Keratinocyte (primary cell): ENCODE data around the gene DRAP1. TPM values are rescaled to one million over a fixed set of nuclear protein-coding genes. Genes with fewer than 3 reads are reported as not detected.

ENCODE experiments used
- DNase-seq: peaks from one replicate; pipeline ENCODE4 v3.0.0-alpha.2; 2011; ENCODE audit warnings: low read depth, missing footprints, low spot score
- FAIRE-seq: peaks from 2 replicates; lab custom pipeline; 2011; peaks lifted over from hg19 to GRCh38; lab: Jason Lieb, UNC
- H2AFZ ChIP-seq: 2 replicates; pipeline ENCODE4 v1.6.0; 2012; ENCODE audit warnings: low read length, control low read depth, inconsistent platforms; ENCODE audit not compliant: control insufficient read depth
- H3K27ac ChIP-seq: 2 replicates; pipeline ENCODE4 v1.5.1; 2011; ENCODE audit warnings: low read length; ENCODE audit not compliant: control insufficient read depth, insufficient read depth
- H3K27me3 ChIP-seq: 3 replicates; pipeline ENCODE4 v1.6.0; 2011; ENCODE audit warnings: low read length; ENCODE audit not compliant: control insufficient read depth, insufficient read depth; ENCODE audit errors: extremely low read depth
- H3K36me3 ChIP-seq, 2 experiments: 2 replicates in 1 of 2; 3 replicates in 1 of 2; pipeline ENCODE4 v1.5.1; 2011; ENCODE audit warnings: low read length in 2 of 2, mild to moderate bottlenecking in 1 of 2; ENCODE audit not compliant: control insufficient read depth in 2 of 2, insufficient read depth in 2 of 2; ENCODE audit errors: extremely low read depth in 1 of 2
- H3K4me1 ChIP-seq: 3 replicates; pipeline ENCODE4 v1.5.1; 2011; ENCODE audit warnings: low read length; ENCODE audit not compliant: control insufficient read depth, insufficient read depth; ENCODE audit errors: extremely low read depth
- H3K4me2 ChIP-seq: 3 replicates; pipeline ENCODE4 v1.6.0; 2011; ENCODE audit warnings: low read depth, low read length; ENCODE audit not compliant: control insufficient read depth, insufficient read depth; ENCODE audit errors: extremely low read depth
- H3K4me3 ChIP-seq, 3 experiments: fragments of 200-600 bp in 1 of 3; sonication (generic) in 1 of 3; 2 replicates in 2 of 3; 3 replicates in 1 of 3; pipeline ENCODE4 v1.5.1; 2011 to 2016; ENCODE audit warnings: low read length in 3 of 3, mild to moderate bottlenecking in 3 of 3, control low read depth in 2 of 3, inconsistent platforms in 1 of 3, low read depth in 1 of 3, mixed read lengths in 1 of 3, mixed run types in 1 of 3, moderate library complexity in 1 of 3; ENCODE audit not compliant: control insufficient read depth in 2 of 3, insufficient read depth in 2 of 3; ENCODE audit errors: extremely low read depth in 1 of 3
- H3K79me2 ChIP-seq: 2 replicates; pipeline ENCODE4 v1.6.0; 2012; ENCODE audit warnings: low read length; ENCODE audit not compliant: control insufficient read depth, insufficient read depth
- H3K9ac ChIP-seq: 3 replicates; pipeline ENCODE4 v1.6.0; 2011; ENCODE audit warnings: low read length; ENCODE audit not compliant: control insufficient read depth, insufficient read depth; ENCODE audit errors: extremely low read depth
- H3K9me1 ChIP-seq: 3 replicates; pipeline ENCODE4 v1.6.0; 2011; ENCODE audit warnings: low read length; ENCODE audit not compliant: control insufficient read depth, insufficient read depth; ENCODE audit errors: extremely low read depth
- H3K9me3 ChIP-seq: 2 replicates; pipeline ENCODE4 v1.5.1; 2012; ENCODE audit warnings: low read depth, low read length; ENCODE audit not compliant: control insufficient read depth
- H4K20me1 ChIP-seq: 3 replicates; pipeline ENCODE4 v1.6.0; 2011; ENCODE audit warnings: low read length; ENCODE audit not compliant: control insufficient read depth, insufficient read depth; ENCODE audit errors: extremely low read depth
- EZH2 ChIP-seq: IDR thresholded peaks from one replicate; pipeline ENCODE4 v1.6.1; 2012; ENCODE audit warnings: inconsistent platforms, mild to moderate bottlenecking, low read length, moderate library complexity
- dilution Hi-C: fragments of 300-500 bp; cut with MboI; formaldehyde crosslinking; loops from one replicate; pipeline ENCODE4 v1.7.0; 2020; ENCODE audit warnings: low sequenced_read_pairs; ENCODE audit not compliant: extremely low pct_ligation_motif_present
- polyA plus RNA-seq, 5 experiments: library from polyadenylated mRNA; depleted of rRNA in 3 of 5; stranded (reverse) in 3 of 5; stranded (forward) in 1 of 5; unstranded in 1 of 5; fragments of >200 nt; gene quantifications; 1 replicate in 1 of 5; 2 replicates in 3 of 5; 3 replicates in 1 of 5; pipeline versions ENCODE4 v1.2.1 to v1.2.3, GENCODE V29; 2011 to 2012; ENCODE audit warnings: missing spikeins in 2 of 5, low read depth in 1 of 5, low replicate concordance in 1 of 5
- TF ChIP-seq, protein P1 (sequence below), 3 experiments: IDR thresholded peaks in 1 of 3; conservative IDR thresholded peaks in 1 of 3; optimal IDR thresholded peaks in 1 of 3; 2 replicates in 2 of 3; 3 replicates in 1 of 3; pipeline versions ENCODE3 to v1.5.1; 2011; ENCODE audit warnings: low read length in 3 of 3, mild to moderate bottlenecking in 3 of 3, moderate library complexity in 2 of 3, control low read depth in 1 of 3, inconsistent platforms in 1 of 3; ENCODE audit not compliant: insufficient read depth in 2 of 3; ENCODE audit errors: extremely low read depth in 1 of 3

Gene DRAP1
- polyA plus RNA-seq, 1 donor (not counting 4 experiments of a cell fraction or from before 2014, with no cell fraction given): 135 TPM

DNA sequence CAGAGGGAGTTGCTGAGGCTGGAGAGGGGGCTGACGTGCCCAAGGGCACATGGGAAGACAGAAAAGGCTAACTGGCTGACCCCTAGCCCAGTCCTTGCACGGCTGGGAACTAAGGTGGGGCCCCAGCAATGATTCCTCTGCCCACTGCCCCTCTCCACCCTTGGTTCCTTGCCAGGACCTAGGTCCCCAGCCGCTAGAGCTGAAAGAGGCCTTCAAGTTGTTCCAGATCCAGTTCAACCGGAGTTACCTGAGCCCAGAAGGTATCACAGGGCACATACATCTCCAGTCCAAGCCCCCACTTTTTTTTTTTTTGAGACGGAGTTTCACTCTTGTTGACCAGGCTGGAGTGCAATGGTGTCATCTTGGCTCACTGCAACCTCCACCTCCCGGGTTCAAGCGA is 39.2 kb upstream of the DRAP1 start:
- no peaks in the 10 kb centered on the region for H3K9me3 ChIP-seq
- FAIRE-seq (no peak), DNase-seq (no peak)
- H3K9me1 ChIP-seq: no peaks in the 10 kb centered on the region
- H2AFZ ChIP-seq: no peak overlapping the region
- peaks cover 17 to 29% of the 10 kb centered on the region in 2 experiments for H3K36me3 ChIP-seq
- no peaks in the 10 kb centered on the region for H4K20me1 ChIP-seq
- no peaks in the 10 kb centered on the region for H3K4me1 ChIP-seq
- H3K4me3 ChIP-seq: no peak overlapping the region
- dilution Hi-C loops: no loop called here
- H3K27ac ChIP-seq: no peak overlapping the region
- no peaks in the 10 kb centered on the region for H3K79me2 ChIP-seq
- no peaks in the 10 kb centered on the region for H3K27me3 ChIP-seq
- H3K9ac ChIP-seq: no peak overlapping the region
- no peak overlapping the region for H3K4me2 ChIP-seq
- no peak for TF ChIP-seq EZH2
- TF ChIP-seq, protein P1, sequence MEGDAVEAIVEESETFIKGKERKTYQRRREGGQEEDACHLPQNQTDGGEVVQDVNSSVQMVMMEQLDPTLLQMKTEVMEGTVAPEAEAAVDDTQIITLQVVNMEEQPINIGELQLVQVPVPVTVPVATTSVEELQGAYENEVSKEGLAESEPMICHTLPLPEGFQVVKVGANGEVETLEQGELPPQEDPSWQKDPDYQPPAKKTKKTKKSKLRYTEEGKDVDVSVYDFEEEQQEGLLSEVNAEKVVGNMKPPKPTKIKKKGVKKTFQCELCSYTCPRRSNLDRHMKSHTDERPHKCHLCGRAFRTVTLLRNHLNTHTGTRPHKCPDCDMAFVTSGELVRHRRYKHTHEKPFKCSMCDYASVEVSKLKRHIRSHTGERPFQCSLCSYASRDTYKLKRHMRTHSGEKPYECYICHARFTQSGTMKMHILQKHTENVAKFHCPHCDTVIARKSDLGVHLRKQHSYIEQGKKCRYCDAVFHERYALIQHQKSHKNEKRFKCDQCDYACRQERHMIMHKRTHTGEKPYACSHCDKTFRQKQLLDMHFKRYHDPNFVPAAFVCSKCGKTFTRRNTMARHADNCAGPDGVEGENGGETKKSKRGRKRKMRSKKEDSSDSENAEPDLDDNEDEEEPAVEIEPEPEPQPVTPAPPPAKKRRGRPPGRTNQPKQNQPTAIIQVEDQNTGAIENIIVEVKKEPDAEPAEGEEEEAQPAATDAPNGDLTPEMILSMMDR (optimal IDR thresholded peaks at IDR 0.05 in 1 of 3, IDR thresholded peaks at IDR 0.05 in 1 of 3, conservative IDR thresholded peaks at IDR 0.05 in 1 of 3; ENCODE audit: extremely low read depth in 1 of 3, insufficient read depth in 2 of 3, low read length in 3 of 3): no peak

DNA sequence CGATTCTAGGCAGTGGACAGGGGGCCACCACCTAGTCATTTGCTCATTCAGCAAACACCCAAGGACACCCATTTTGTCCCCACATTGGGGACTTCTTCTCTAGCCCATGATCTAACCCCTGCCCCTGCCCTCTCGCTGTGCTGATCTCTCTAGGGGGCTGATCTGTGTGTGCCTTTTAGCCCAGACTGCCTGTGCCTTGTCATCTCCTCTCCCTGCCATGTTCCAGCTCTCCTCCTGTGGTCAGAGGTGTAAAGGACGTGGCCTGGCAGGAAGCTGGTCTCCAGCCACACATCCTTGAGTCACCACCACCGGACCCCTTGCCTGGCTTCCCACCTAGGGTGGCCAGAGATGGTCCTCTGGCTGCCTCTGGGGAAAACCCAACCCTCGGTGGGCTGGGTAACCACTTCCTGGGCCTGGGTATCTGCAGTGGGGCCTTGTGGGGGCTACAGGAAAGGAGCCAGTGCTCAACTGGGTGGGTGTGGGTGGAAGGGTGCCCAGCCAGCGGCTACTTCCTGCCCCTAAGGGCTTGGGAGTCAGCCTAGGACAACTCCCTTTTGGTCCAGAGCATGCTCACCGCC is 38.3 kb upstream of the DRAP1 start:
- Histone ChIP-seq H3K79me2 (no peaks in the 10 kb centered on the region), H3K4me3 (no peak overlapping the region), H3K4me2 (no peak overlapping the region), H3K27me3 (no peaks in the 10 kb centered on the region), H3K4me1 (no peaks in the 10 kb centered on the region), H3K9ac (no peak overlapping the region), H3K9me1 (no peaks in the 10 kb centered on the region), H3K27ac (no peak overlapping the region), H3K9me3 (no peaks in the 10 kb centered on the region), H4K20me1 (no peaks in the 10 kb centered on the region), H3K36me3 (peaks cover 24 to 38% of the 10 kb centered on the region in 2 experiments), H2AFZ (no peak overlapping the region)
- DNase-seq (no peak), FAIRE-seq (no peak)
- TF ChIP-seq, protein P1 (optimal IDR thresholded peaks at IDR 0.05 in 1 of 3, IDR thresholded peaks at IDR 0.05 in 1 of 3, conservative IDR thresholded peaks at IDR 0.05 in 1 of 3; ENCODE audit: extremely low read depth in 1 of 3, insufficient read depth in 2 of 3, low read length in 3 of 3): no peak
- TF ChIP-seq EZH2: no peak
- dilution Hi-C loops: no loop called here
